Measurements from ENCODE around the gene SLC15A1.

GRCh38 chr13:98781045-98781444 lies 28.6 kb upstream of the SLC15A1 start:
- TF ChIP-seq CTCF (conservative IDR thresholded peaks at IDR 0.05; ENCODE audit: low read length) (no peak), EZH2phosphoT487 (IDR thresholded peaks at IDR 0.05; ENCODE audit: borderline replicate concordance, low read depth, low read length) (no peak)

Data from OCI-LY7 (cell line).